H9 (cell line): Measurements from ENCODE around the gene RASGRF1. TPM values are rescaled to one million over a fixed set of nuclear protein-coding genes. Genes with fewer than 3 reads are reported as not detected.

Source experiments
- DNase-seq: peaks from one replicate; pipeline ENCODE4 v3.0.0-alpha.2; 2017
- H2AFZ ChIP-seq: one replicate; pipeline ENCODE4 v1.6.1; 2013; ENCODE audit warnings: mild to moderate bottlenecking, low read length, control low read depth, moderate library complexity
- H2AK5ac ChIP-seq: 2 replicates; pipeline ENCODE4 v1.6.1; 2013; ENCODE audit warnings: low read length, control low read depth, mixed read lengths; ENCODE audit not compliant: insufficient read length
- H2BK120ac ChIP-seq: one replicate; pipeline ENCODE4 v1.6.1; 2013; ENCODE audit warnings: low read depth, mild to moderate bottlenecking, low read length, control low read depth, inconsistent platforms; ENCODE audit not compliant: poor library complexity, severe bottlenecking
- H2BK12ac ChIP-seq: 2 replicates; pipeline ENCODE4 v1.6.1; 2013; ENCODE audit warnings: low read length, control low read depth, mixed read lengths, low read depth; ENCODE audit not compliant: insufficient read length
- H2BK15ac ChIP-seq: 2 replicates; pipeline ENCODE4 v1.6.1; 2013; ENCODE audit warnings: low read depth, low read length, control low read depth
- H2BK20ac ChIP-seq: one replicate; pipeline ENCODE4 v1.6.1; 2013; ENCODE audit warnings: low read depth, mild to moderate bottlenecking, low read length, control low read depth, inconsistent platforms; ENCODE audit not compliant: poor library complexity, severe bottlenecking
- H2BK5ac ChIP-seq: 2 replicates; pipeline ENCODE4 v1.6.1; 2013; ENCODE audit warnings: low read length, control low read depth, mixed read lengths; ENCODE audit not compliant: insufficient read length
- H3K14ac ChIP-seq: 2 replicates; pipeline ENCODE4 v1.6.1; 2013; ENCODE audit warnings: low read length, control low read depth; ENCODE audit not compliant: insufficient read depth
- H3K18ac ChIP-seq: 2 replicates; pipeline ENCODE4 v1.6.1; 2013; ENCODE audit warnings: low read depth, mild to moderate bottlenecking, mixed read lengths, low read length, control low read depth; ENCODE audit not compliant: insufficient read length
- H3K23ac ChIP-seq: 2 replicates; pipeline ENCODE4 v1.6.1; 2013; ENCODE audit warnings: low read length, control low read depth, mixed read lengths, low read depth; ENCODE audit not compliant: insufficient read length
- H3K23me2 ChIP-seq: 2 replicates; pipeline ENCODE4 v1.6.1; 2013; ENCODE audit warnings: low read depth, mild to moderate bottlenecking, mixed read lengths, low read length, control low read depth; ENCODE audit not compliant: insufficient read length, poor library complexity, severe bottlenecking
- H3K27ac ChIP-seq: 2 replicates; pipeline ENCODE4 v1.5.1; 2013; ENCODE audit warnings: low read length, control low read depth, mixed read lengths, low read depth; ENCODE audit not compliant: insufficient read length
- H3K27me3 ChIP-seq: 2 replicates; pipeline ENCODE4 v1.6.1; 2013; ENCODE audit warnings: low read length, control low read depth, inconsistent platforms; ENCODE audit not compliant: insufficient read depth
- H3K4ac ChIP-seq: 2 replicates; pipeline ENCODE4 v1.6.1; 2013; ENCODE audit warnings: low read depth, mild to moderate bottlenecking, control low read depth, inconsistent platforms, low read length, moderate library complexity
- H3K4me1 ChIP-seq: 2 replicates; pipeline ENCODE4 v1.6.1; 2013; ENCODE audit warnings: low read length, control low read depth, inconsistent platforms; ENCODE audit not compliant: insufficient read depth
- H3K4me2 ChIP-seq: 2 replicates; pipeline ENCODE4 v1.6.1; 2013; ENCODE audit warnings: low read length, control low read depth, mixed read lengths; ENCODE audit not compliant: insufficient read length, insufficient read depth
- H3K56ac ChIP-seq: 2 replicates; pipeline ENCODE4 v1.6.1; 2013; ENCODE audit warnings: low read depth, mild to moderate bottlenecking, mixed read lengths, low read length, control low read depth; ENCODE audit not compliant: insufficient read length
- H3K79me1 ChIP-seq: 2 replicates; pipeline ENCODE4 v1.6.1; 2013; ENCODE audit warnings: low read depth, mild to moderate bottlenecking, moderate library complexity, low read length, control low read depth, inconsistent platforms; ENCODE audit not compliant: insufficient read depth, poor library complexity, severe bottlenecking
- H3K79me2 ChIP-seq: 2 replicates; pipeline ENCODE4 v1.6.1; 2013; ENCODE audit warnings: low read length, control low read depth, inconsistent platforms; ENCODE audit not compliant: insufficient read depth
- H3K9ac ChIP-seq: 2 replicates; pipeline ENCODE4 v1.6.1; 2013; ENCODE audit warnings: low read length, control low read depth, mixed read lengths; ENCODE audit not compliant: insufficient read length; ENCODE audit errors: extremely low read depth
- H3K9me3 ChIP-seq: one replicate; pipeline ENCODE4 v1.6.1; 2013; ENCODE audit warnings: low read depth, low read length, inconsistent platforms; ENCODE audit not compliant: control insufficient read depth
- H3T11ph ChIP-seq: one replicate; pipeline ENCODE4 v1.6.1; 2013; ENCODE audit warnings: mild to moderate bottlenecking, low read length, control low read depth, inconsistent platforms
- H4K20me1 ChIP-seq: one replicate; pipeline ENCODE4 v1.6.1; 2013; ENCODE audit not compliant: control insufficient read depth, insufficient read length, insufficient read depth
- H4K5ac ChIP-seq: 2 replicates; pipeline ENCODE4 v1.6.1; 2013; ENCODE audit warnings: low read depth, mild to moderate bottlenecking, mixed read lengths, low read length, control low read depth; ENCODE audit not compliant: insufficient read length
- H4K8ac ChIP-seq: replicated peaks from 2 replicates; pipeline ENCODE4 v1.6.1; 2013; ENCODE audit warnings: low read length, control low read depth, mixed read lengths, low read depth; ENCODE audit not compliant: insufficient read length
- H4K91ac ChIP-seq: 2 replicates; pipeline ENCODE4 v1.6.1; 2013; ENCODE audit warnings: low read depth, mild to moderate bottlenecking, moderate library complexity, mixed read lengths, low read length, control low read depth; ENCODE audit not compliant: insufficient read length
- H3K27ac Mint-ChIP-seq, 3 experiments: 2 replicates in 2 of 3; 3 replicates in 1 of 3; pipeline ENCODE4 v1.8.0; 2020 to 2021; ENCODE audit warnings: mixed read lengths in 3 of 3, mild to moderate bottlenecking in 1 of 3, moderate library complexity in 1 of 3
- H3K27me3 Mint-ChIP-seq: 2 replicates; pipeline ENCODE4 v1.8.0; 2021; ENCODE audit warnings: low read depth, mild to moderate bottlenecking, moderate library complexity, mixed read lengths
- H3K36me3 Mint-ChIP-seq, 3 experiments: 2 replicates in 2 of 3; 3 replicates in 1 of 3; pipeline ENCODE4 v1.8.0; 2020 to 2021; ENCODE audit warnings: low read depth in 3 of 3, mixed read lengths in 3 of 3; ENCODE audit not compliant: insufficient read depth in 1 of 3
- H3K4me1 Mint-ChIP-seq, 2 experiments: 2 replicates each; pipeline ENCODE4 v1.8.0; 2020; ENCODE audit warnings: mixed read lengths in 2 of 2
- H3K4me3 Mint-ChIP-seq, 2 experiments: 2 replicates in 1 of 2; 3 replicates in 1 of 2; pipeline ENCODE4 v1.8.0; 2020 to 2021; ENCODE audit warnings: mild to moderate bottlenecking in 2 of 2, mixed read lengths in 2 of 2, moderate library complexity in 1 of 2
- H3K9me3 Mint-ChIP-seq, 2 experiments: 2 replicates in 1 of 2; 3 replicates in 1 of 2; pipeline ENCODE4 v1.8.0; 2020; ENCODE audit warnings: mild to moderate bottlenecking in 2 of 2, mixed read lengths in 2 of 2, moderate library complexity in 1 of 2
- CTCF ChIP-seq: fragments of 200-600 bp; sonication (generic); conservative IDR thresholded peaks from 3 replicates; pipeline ENCODE4 v1.8.0; 2021; ENCODE audit warnings: antibody characterized with exemption, mild to moderate bottlenecking
- WGBS: extraction: QIAGEN DNeasy Blood & Tissue Kit; methylation state at CpG from one replicate; pipeline ENCODE4 v1.1.7; 2013; ENCODE audit warnings: missing lambda C conversion rate, low lambda C conversion rate, mixed read lengths; ENCODE audit not compliant: insufficient read length; ENCODE audit errors: extremely low coverage; 5-methylcytosine and 5-hydroxymethylcytosine counted together
- total RNA-seq: library from RNA; stranded (reverse); gene quantifications from 2 replicates; pipeline ENCODE4 v1.2.1, GENCODE V29; 2021

The RASGRF1 gene
- total RNA-seq, 1 experiment from 2014 or later: 0.48 TPM

- H3K36me3 Mint-ChIP-seq: peaks cover 18 to 45% (median 30%) of the 10 kb centered on the region in 3 experiments
- H4K20me1 ChIP-seq: no peaks in the 10 kb centered on the region
- DNase-seq: no peak
Measured at GRCh38 chr15:78921940-78922339, 168.6 kb downstream of the RASGRF1 start.

More at GRCh38 chr15:78921940-78922339, 168.6 kb downstream of the RASGRF1 start:
- Histone ChIP-seq H2AK5ac (no peak overlapping the region), H3T11ph (no peak overlapping the region), H2BK15ac (no peak overlapping the region), H3K9me3 (no peaks in the 10 kb centered on the region), H3K79me1 (no peaks in the 10 kb centered on the region), H3K18ac (no peak overlapping the region), H3K9ac (no peak overlapping the region), H2BK5ac (no peak overlapping the region), H2BK120ac (no peak overlapping the region), H4K8ac (no peak overlapping the region), H3K4ac (no peak overlapping the region), H3K27ac (no peak overlapping the region), H3K23ac (no peak overlapping the region), H3K14ac (no peak overlapping the region), H4K91ac (no peak overlapping the region), H3K4me2 (no peak overlapping the region), H2BK12ac (no peak overlapping the region), H4K5ac (no peak overlapping the region), H3K79me2 (no peaks in the 10 kb centered on the region), H3K27me3 (no peaks in the 10 kb centered on the region), H2AFZ (no peak overlapping the region), H2BK20ac (no peak overlapping the region), H3K56ac (no peak overlapping the region), H3K4me1 (no peaks in the 10 kb centered on the region), H3K23me2 (no peaks in the 10 kb centered on the region)
- Mint-ChIP-seq H3K27ac (peak overlapping the region in 1 of 3 experiments; percentile 11; a peak in 1 of 7 replicates), H3K4me1 (no peaks in the 10 kb centered on the region), H3K9me3 (no peaks in the 10 kb centered on the region), H3K27me3 (no peaks in the 10 kb centered on the region), H3K4me3 (no peak overlapping the region)
- no CpG with 5 or more reads among the region's 14 CpGs for WGBS
- no peak for TF ChIP-seq CTCF
